ENCODE data around the gene GALNT1. TPM values are rescaled to one million over a fixed set of nuclear protein-coding genes. Genes with fewer than 3 reads are reported as not detected.
"Not testable (repeated sequence)": the region's sequence is repeated elsewhere in the genome, so short reads cannot be mapped to it uniquely, and the experiment has no call there.

The GALNT1 gene
- total RNA-seq (ENCODE audit: insufficient read depth, low replicate concordance): 72.5 TPM

DNA sequence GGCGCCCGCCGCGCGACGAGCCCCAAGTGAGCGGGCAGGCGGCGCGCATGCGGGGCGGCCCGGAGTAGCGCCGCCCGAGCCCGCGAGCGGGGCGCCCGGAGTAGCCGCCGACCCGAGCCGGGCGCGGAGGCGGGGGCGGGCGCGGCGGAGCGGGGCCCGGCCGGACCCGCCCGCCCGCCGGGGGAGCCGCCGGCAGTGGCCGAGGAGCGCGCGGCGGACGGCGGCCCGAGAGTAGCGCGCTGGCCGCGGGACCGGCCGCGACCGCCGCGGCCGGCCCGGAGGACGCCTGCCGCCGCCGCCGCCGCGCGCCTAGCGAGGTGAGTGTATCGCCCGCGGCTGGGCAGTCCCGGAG is at the start of gene GALNT1:
TSS of gene GALNT1 (plus strand) at position 195 of the 352 bp plus-strand sequence. CDS start 72,923 bp downstream, outside the sequence.
- peak; percentile 10 for DNase-seq (ENCODE audit: low spot score)

DNA sequence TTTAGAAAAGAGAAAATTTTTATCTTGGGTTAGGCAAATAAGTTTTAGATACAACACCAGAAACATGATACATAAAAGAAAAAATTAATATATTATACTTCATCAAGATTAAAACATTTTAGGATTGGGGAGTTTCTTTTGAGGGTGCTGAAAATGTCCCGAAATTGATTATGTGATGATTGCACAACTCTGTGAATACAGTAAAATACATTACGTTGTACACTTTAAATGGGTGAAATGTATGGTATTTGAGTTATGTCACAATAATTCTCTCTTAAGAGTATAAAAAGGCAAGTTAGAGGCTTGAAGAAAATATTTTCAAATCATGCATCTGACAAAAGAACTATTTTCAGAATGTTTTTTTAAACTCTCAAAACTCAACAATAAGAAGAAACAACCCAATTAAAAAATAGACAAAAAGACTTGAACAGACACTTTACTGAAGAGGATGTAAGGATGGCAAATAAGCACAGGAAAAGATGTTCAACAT is 47.6 kb upstream of the GALNT1 start:
- DNase-seq (ENCODE audit: low spot score): no peak

DNA sequence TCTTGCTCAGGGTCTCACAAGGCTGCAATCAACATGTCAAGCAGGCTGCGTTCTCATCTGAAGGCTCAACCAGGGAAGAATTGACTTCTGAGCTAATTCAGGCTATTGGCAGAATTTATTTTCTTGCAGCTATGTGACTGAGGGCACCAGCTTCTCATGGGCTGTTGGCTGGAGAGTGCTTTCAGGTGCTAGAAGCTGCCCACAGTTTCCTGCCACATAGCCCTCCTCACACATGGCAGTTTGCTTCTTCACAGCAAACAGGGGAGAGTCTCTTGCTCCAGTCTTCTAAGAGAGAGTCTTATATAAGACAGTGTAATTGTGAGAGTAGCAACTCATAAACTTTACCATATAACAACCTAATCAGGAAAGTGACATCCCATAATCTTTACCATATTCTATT is 46.2 kb upstream of the GALNT1 start:
- no peak for DNase-seq (ENCODE audit: low spot score)

DNA sequence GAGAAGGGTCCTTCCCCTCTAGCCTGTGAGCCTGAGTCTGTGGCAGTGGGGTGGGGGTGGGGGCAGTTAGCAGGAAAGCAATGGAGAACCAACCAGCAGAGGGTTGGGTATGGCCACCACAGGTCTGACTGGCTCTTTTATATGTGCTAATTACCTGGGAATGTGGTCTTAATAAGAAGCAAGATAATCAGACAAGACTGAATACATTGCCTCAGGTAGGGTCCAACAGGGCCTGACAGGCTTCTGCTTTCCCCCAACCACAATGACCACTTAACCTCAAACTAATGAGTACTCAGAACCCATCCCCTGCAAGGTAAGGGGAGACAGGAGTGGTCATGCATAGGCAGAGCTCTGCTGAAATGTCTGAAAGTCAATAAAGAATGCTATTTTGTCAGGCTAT is 39.2 kb upstream of the GALNT1 start:
- no peak for DNase-seq (ENCODE audit: low spot score)

DNA sequence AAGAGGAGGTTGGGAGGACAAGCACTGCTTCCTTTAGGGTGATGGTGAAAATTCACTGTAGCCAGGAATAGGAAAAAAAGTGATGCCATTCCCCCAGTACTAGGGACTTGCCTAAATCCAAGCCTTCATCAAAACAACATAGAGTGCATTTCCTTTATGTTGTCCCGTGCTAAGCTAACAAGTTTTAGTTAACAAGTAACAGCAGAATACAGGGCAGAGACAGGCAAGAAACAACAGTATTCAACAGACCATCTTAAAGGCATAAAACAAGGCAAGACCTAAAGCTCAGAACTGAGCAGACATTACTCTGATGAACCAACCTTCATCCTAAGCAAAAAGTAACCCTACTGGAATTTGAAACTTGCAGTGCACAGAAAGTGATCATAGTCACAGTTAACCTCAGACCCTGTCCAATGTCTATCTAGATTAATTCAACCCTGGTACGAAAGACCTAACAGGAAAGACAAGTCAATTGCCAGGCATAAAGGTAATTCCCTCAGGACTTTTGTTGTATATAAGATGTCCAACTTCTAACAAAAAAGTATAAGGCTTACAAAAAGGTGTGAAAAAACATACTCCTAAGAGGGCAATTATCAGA is 34.4 kb upstream of the GALNT1 start:
- no peak for DNase-seq (ENCODE audit: low spot score)

DNA sequence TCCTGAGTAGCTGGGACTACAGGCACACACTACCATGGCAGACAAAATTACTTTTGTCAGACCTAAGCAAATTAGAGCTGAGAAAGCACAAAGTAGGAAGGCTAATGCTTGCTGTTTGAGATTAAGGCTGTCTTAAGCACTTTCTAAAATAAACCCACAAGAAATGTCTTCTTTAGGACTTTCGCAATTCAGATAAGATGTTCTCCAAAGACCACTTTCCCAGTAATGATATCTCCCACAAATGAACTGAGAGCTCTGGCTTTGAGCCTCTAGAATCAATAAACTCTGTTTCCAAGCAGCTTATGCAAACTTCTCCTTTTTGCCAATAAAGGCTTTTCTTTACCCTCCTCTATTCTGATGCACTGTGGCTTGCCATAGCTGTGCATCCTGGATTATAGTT is 32.0 kb upstream of the GALNT1 start:
- peak; percentile 69 for DNase-seq (ENCODE audit: low spot score)

DNA sequence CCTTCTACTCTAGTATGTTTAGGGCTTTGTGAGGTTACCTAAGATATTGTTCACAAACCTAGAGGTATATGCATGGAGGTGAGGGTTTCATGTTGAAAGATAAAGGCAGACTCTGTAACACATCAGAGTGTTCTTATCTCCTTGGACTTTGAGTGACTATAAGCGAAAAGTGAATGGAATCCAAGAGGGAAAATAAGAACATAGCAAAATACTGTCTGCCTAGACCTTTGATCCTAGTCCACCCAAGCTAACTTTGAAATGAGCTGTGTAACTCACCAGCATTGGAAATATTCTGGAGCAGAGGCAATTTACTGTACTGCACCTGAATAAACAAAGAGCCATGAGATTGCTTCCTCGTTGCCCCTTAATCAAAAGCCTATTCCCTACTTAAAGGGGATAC is 28.2 kb upstream of the GALNT1 start:
- no peak for DNase-seq (ENCODE audit: low spot score)

GRCh38 chr18:35555538-35555937 is 26.0 kb upstream of the GALNT1 start:
- not testable (repeated sequence) for DNase-seq (ENCODE audit: low spot score)

GRCh38 chr18:35559867-35560266 is 21.7 kb upstream of the GALNT1 start:
- DNase-seq (ENCODE audit: low spot score): no peak

GRCh38 chr18:35564795-35565453 is 16.6 kb upstream of the GALNT1 start:
- no peak for DNase-seq (ENCODE audit: low spot score)

DNA sequence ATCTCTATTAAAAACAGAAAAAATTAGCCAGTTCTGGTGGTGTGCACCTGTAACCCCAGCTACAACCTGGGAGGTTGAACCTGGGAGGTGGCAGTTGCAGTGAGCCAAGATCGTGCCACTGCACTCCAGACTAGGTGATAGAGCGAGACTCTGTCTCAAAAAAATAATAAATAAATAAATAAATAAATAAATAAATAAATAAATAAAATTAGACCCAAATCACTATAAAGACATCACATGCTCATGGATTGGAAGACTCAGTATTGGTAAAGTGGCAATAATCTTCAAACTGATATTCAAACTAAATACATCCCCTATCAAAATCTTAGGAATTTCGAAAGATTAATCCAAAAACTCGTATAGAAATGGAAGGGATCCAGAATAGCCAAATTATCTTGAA is 15.5 kb upstream of the GALNT1 start:
- no peak for DNase-seq (ENCODE audit: low spot score)

- no peak for DNase-seq (ENCODE audit: low spot score)
These were observed 11.4 kb upstream of the GALNT1 start for GRCh38 chr18:35570182-35570581.

DNA sequence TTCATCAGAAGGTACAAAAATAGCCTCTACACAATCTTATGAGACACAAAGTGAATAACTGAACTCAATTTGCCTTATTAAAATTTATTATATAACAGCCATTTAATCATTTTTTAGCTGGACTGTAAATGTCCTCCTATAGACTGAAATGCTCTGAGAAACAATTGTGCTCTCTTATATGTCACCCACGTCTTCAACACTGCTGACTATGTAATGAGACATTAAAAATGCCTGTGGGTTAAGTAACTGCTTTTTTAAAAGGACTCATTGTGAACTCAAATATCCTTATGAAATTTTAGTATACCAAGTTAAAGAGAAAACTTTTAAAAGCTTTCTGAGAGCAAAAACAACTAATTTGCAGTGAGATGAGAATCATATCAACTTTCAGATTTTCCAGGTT is 10.4 kb upstream of the GALNT1 start:
- no peak for DNase-seq (ENCODE audit: low spot score)

DNA sequence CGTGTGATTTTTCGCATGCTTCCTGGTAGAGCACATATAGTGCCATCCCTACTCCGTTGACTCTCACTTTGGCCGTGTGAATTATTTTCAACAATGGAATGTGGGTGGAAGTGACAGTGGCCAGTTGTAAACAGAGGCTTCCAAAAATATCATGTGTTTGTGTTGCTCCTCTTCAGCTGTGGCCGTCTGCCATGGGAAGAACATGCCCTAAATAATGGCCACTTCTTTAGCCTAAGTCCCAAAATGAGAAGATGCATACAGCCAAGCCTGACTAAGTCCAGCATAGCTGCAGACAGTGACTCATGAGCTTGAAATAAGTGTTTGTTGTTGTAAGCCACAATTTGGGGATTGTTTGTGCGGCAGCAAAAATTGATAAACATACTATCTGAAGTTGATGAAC is 8.9 kb upstream of the GALNT1 start:
- no peak for DNase-seq (ENCODE audit: low spot score)

GRCh38 chr18:35573531-35573930 is 8.0 kb upstream of the GALNT1 start:
- no peak for DNase-seq (ENCODE audit: low spot score)

DNA sequence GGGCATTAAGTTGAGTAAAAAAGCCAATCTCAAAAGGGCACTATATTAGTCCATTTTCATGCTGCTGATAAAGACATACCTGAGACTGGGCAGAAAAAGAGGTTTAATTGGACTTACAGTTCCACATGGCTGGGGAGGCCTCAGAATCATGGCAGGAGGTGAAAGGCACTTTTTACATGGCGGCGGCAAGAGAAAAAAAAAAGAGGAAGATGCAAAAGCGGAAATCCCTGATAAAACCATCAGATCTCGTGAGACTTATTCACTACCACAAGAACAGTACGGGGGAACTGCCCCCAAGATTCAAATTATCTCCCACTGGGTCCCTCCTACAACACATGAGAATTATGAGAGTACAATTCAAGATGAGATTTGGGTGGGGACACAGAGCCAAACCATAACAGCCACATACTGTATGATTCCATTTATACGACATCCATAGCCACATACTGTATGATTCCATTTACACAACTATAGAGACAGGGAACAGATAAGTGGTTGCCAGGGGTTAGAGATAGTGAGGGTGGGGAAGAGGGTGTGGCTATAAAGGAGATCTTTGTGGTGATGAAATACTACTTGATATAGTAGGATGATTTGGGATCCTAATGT is 5.2 kb upstream of the GALNT1 start:
- not testable (repeated sequence) for DNase-seq (ENCODE audit: low spot score)

GRCh38 chr18:35577045-35577848 is 4.3 kb upstream of the GALNT1 start:
- DNase-seq (ENCODE audit: low spot score): no peak

DNA sequence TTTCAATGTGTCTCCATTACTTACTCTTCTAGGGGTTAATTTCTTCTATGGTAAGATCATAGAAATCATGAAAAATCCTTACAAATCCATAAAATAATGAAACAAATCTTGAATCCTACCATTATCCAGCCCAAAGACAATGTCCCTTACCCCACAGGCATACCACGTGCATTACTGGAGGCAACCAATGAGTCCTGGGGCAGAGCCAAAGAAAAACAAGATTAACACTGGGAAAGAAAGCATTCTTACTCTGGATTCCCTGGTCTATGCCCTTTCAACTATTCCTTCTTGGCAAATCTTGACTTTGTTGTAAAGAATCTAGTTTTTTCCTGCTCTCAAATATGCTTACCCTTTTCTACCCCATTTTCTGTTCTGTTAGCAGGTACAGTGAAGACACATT is 3.1 kb upstream of the GALNT1 start:
- DNase-seq (ENCODE audit: low spot score): no peak

DNA sequence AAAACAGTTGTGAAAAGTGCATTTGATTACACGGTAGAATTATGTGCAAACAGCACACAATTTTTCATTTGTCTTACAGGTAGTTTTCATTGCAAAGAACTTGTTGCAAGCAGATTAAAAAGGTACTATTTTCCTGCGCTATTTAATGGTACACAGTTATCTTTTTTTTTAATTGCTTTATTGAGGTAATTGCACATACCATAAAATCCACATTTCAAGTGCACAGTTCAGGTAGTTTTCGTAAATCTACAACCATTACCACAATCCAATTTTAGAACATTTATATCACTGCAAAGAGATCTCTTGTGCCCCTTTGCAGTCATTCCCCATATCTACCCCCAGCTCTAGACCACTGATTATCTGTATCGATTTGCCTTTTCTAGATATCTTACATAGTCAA is 2.6 kb upstream of the GALNT1 start:
- no peak for DNase-seq (ENCODE audit: low spot score)

DNA sequence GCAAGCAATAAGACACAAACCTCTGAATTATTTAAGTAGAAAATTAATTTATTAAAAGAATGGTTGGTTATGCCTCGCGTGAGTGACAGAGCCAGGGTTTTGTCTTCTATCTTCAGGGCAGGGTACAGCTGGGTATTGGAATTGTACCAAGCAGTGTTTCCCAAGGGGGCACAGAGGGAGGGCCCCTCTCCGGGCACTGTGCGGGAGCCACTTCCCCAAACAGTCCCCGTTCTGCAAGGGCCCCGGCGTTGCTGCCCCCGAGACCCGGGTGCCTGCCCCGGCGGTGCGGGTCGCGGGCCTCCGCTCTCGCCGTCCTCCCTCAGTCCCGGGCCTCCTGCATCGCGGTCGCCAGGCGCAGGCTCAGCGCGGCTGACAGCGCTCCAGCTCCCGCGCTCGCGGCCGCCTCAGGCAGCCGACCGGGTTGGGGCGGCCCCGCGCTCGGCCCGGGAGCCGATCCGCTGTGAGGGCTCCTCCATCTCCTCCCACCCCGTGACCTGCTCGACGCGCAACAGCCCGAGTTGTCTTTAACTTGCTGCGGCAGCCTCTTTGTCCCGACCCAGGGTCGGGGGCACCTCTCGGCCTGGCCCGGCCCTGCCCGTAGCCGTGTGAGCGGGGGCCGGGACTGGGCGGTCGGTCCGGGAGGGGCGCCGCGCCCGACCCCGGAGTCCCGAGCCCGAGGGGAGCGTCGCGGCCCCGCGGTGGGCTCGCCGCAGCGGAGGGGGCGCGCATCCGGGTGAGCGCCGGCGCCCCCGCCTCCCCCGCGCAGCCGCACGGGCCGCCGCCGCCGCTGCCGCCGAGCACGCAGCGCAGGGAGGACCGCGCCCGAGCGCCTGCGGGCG is 620 bp upstream of the GALNT1 start:
- DNase-seq (ENCODE audit: low spot score): peak; percentile 79

- DNase-seq (ENCODE audit: low spot score): peak; percentile 15
These were observed 530 bp downstream of the GALNT1 start for GRCh38 chr18:35581898-35582641.
